ENCODE measurements around the gene NPSR1.

Gene NPSR1

DNA sequence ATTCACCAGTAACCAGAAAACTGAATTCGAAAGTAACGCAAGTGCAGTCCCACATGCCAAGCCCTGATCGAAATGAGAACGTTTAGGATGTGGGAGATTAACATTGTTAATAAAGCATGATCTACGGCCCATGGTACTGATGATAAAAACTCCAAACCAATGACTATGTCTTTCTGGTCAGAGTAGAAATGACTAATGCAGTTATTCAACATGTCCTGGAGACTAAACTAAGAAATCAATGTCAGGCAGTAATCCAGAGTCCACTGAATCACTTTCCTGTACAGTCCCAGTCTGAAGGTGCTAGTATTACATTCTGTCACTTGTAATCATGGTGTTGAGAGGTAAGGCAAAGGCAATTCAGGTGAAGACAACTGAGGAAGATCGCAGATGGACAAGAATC, 14.4 kb downstream of the NPSR1 start:
- TF ChIP-seq, protein P1, sequence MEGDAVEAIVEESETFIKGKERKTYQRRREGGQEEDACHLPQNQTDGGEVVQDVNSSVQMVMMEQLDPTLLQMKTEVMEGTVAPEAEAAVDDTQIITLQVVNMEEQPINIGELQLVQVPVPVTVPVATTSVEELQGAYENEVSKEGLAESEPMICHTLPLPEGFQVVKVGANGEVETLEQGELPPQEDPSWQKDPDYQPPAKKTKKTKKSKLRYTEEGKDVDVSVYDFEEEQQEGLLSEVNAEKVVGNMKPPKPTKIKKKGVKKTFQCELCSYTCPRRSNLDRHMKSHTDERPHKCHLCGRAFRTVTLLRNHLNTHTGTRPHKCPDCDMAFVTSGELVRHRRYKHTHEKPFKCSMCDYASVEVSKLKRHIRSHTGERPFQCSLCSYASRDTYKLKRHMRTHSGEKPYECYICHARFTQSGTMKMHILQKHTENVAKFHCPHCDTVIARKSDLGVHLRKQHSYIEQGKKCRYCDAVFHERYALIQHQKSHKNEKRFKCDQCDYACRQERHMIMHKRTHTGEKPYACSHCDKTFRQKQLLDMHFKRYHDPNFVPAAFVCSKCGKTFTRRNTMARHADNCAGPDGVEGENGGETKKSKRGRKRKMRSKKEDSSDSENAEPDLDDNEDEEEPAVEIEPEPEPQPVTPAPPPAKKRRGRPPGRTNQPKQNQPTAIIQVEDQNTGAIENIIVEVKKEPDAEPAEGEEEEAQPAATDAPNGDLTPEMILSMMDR (IDR thresholded peaks at IDR 0.05; ENCODE audit: low read depth, low read length) = no peak
- H3K4me3 ChIP-seq (replicated peaks in 1 of 2; ENCODE audit: low read depth in 2 of 2, low read length in 2 of 2) = no peak overlapping the region
- DNase-seq (ENCODE audit: low read depth in 2 of 2) = peak; percentile 1 to 55

DNA sequence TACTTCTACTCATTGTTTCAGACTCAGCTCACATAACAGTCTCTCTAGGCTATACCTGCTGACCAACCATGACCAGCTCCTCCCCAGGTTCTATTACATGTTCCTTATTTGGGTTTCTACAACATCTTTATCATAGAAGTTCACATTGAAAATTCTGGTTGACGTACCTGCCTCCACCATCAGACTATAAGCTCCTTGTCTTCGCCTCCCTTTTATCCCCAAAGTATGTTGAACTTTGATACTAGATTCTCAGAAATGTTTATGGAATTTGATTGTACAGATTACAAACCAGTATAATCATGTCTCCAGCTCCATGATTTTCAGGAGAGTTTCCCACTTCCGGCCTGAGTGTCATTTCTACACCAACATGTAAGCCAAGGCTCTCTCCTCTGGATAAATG, 15.0 kb downstream of the NPSR1 start:
- TF ChIP-seq, protein P1 (IDR thresholded peaks at IDR 0.05; ENCODE audit: low read depth, low read length) = no peak
- DNase-seq (ENCODE audit: low read depth in 2 of 2) = no peak
- no peak overlapping the region for H3K4me3 ChIP-seq (replicated peaks in 1 of 2; ENCODE audit: low read depth in 2 of 2, low read length in 2 of 2)

DNA sequence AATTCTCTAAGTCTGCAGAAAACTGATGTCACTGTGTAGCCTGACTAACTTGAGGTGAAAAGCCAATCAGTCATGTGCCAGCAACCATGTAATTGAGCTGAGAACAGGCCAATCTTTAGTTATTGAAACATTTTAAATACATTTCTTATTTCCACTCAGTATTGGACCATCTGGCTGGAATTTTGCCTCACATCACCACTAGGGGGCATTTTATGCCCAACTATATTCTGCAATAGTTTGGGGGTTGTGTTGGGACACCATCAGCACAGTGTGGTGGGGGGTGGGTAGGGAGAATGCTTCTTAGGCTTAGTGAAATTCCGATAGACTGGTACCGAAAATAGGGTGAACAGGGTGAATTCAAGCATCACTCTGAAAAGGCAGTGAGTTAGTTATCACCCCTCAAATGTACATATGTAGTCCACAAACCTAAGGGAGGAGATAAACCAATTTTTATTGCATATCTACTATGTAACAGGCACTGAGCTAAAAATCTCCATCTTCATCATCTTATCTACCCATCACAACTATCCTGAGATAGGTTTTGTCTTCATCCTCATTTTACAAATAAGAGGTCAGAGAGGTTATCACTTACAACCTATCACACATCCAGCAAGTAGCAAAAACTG, 17.8 kb downstream of the NPSR1 start:
- H3K4me3 ChIP-seq (replicated peaks in 1 of 2; ENCODE audit: low read depth in 2 of 2, low read length in 2 of 2) = no peak overlapping the region
- TF ChIP-seq, protein P1 (IDR thresholded peaks at IDR 0.05; ENCODE audit: low read depth, low read length) = peak; percentile 57
- peak; percentile 20 to 32 for DNase-seq (ENCODE audit: low read depth in 2 of 2)

DNA sequence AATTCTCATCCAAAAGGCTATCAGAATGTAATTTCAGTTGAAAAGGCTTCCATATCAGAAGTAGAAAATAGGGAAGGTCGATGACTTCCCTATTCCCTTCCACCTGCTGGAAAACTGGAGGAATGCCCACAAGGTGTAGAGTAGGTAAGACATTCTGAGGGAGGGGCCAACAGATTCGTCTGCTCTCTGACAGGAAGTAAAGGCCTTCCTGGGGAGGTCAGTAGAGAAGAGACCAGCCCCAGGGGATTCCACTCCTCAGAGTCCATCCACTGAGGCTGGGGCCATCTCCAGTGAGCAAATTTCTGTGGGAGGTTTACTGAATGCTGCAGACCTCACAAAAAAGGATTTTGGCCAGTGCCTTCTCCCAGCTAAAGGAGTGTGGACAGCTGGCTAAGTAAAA, 19.5 kb downstream of the NPSR1 start:
- H3K4me3 ChIP-seq (replicated peaks in 1 of 2; ENCODE audit: low read depth in 2 of 2, low read length in 2 of 2) = no peak overlapping the region
- TF ChIP-seq, protein P1 (IDR thresholded peaks at IDR 0.05; ENCODE audit: low read depth, low read length) = no peak
- DNase-seq (ENCODE audit: low read depth in 2 of 2) = no peak

DNA sequence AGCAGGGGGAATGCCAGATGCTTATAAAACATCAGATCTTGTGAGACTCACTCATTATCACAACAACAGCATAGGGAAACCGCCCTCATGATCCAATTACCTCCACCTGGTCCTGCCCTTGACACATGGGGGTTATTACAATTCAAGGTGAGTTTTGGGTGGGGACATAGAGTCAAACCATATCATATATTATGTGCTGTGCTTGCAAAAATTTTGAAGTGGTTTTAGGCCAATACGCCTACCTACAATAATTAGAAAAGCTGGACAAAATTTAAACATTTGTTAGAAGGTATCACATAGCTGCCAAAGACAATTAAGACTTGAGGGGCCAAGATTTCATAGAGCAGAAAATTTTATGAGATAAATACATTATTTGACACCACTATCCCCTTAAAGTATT, 29.5 kb downstream of the NPSR1 start:
- no peak overlapping the region for H3K4me3 ChIP-seq (replicated peaks in 1 of 2; ENCODE audit: low read depth in 2 of 2, low read length in 2 of 2)
- TF ChIP-seq, protein P1 (IDR thresholded peaks at IDR 0.05; ENCODE audit: low read depth, low read length) = no peak
- DNase-seq (ENCODE audit: low read depth in 2 of 2) = no peak

DNA sequence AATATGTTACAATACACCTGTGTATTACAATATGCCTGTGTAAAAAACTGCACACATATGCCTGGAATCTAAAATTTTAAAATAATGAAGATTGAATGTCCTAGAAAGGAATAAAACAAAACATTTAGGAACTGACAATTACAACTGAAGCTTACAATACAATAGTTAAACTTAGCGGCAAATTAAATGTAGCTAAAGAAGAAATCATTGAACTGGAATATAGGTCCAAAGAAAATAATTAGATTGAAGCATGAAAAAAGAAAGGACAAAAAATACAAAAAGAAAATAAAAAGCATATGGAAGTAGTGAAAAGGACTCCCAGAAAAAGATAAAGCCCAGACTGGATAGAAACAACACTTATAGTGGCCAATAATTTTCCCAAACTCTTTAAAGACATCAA, 38.4 kb downstream of the NPSR1 start:
- no peak for DNase-seq (ENCODE audit: low read depth in 2 of 2)
- TF ChIP-seq, protein P1 (IDR thresholded peaks at IDR 0.05; ENCODE audit: low read depth, low read length) = no peak
- H3K4me3 ChIP-seq (replicated peaks in 1 of 2; ENCODE audit: low read depth in 2 of 2, low read length in 2 of 2) = no peak overlapping the region

DNA sequence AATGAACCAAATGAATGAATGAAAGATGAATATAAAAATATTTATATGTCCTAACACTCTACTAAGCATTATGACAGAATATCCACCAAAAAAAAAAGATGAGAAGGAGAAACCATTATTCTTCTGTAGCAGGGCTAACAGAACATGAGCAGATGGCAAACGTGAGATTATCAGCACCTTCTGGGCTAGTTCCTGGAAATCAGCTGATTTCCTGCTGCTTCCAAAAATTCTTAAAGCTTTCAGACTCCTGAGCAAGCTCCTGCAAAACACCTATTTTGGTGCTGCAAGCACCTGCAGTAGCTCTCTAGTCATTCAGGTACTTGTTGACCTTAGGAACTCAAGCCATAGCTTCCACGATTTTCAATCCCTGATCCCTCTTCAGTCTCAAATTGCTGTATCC, 51.8 kb downstream of the NPSR1 start:
- no peak for DNase-seq (ENCODE audit: low read depth in 2 of 2)
- TF ChIP-seq, protein P1 (IDR thresholded peaks at IDR 0.05; ENCODE audit: low read depth, low read length) = no peak
- no peak overlapping the region for H3K4me3 ChIP-seq (replicated peaks in 1 of 2; ENCODE audit: low read depth in 2 of 2, low read length in 2 of 2)
